T-helper 2 cell treated with Interferon-gamma antibody and Interleukin-4, amounts not matched to agents 100 ng/mL and 5 ng/mL, for 36 hours (primary cell): ENCODE results near the gene ADIPOQ. TPM values are rescaled to one million over a fixed set of nuclear protein-coding genes. Genes with fewer than 3 reads are reported as not detected.
"Not testable (repeated sequence)": the region's sequence is repeated elsewhere in the genome, so short reads cannot be mapped to it uniquely, and the experiment has no call there.

ENCODE experiments used
- intact Hi-C: fragments of 100-400 bp; cut with micrococcal nuclease; formaldehyde crosslinking; loops from one replicate; pipeline ENCODE4 v1.15.1; 2023
- total RNA-seq: library from RNA; stranded (reverse); gene quantifications from 2 replicates; pipeline ENCODE4 v1.2.3, GENCODE V29; 2022

Gene ADIPOQ
- total RNA-seq, 1 donor from 2014 or later = not detected

GRCh38 chr3:186869253-186870100 lies 27.0 kb downstream of the ADIPOQ start:
- intact Hi-C loops = loop anchor here (5.0 kb wide), 1 partner anchor 38 kb away; no protein-coding TSS in a partner anchor

DNA sequence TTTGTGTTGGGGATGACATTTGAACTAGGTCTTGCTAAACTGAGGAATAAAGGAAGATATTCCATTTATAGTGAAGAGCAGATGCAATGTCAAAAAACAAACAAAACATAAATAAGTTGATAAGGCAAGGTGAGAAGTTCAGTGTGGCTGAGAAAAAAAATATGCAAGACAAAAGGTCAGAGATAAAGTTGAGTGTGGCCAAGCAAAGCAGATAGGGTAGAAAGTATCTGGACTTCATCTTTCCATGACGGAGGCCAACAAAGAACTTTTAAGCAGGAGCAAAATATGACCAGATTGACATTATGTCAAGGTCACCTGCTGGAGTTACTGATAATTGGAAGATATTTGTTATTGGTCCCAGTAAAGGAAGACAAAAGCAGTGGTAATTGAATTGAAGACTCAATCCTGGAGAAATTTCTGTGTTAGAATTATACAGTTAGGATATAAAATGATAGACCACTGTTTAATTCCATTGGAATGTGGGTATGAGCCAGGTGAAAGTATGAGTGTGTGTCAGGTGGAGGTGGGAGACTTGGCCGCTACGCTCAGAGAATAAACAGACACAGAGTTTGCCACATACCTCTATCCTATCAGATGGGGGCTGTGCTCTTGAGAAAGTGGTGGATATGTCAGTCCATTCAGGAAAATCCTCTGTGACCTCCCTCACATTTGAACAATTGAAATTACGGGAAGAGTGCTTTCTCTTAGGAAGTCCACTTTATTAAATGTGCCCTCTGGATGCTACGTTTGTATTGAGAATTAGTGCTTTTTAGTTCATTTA lies 28.1 kb downstream of the ADIPOQ start:
- intact Hi-C loops = loop anchor here (5.0 kb wide), 1 partner anchor 37 kb away; no protein-coding TSS in a partner anchor

DNA sequence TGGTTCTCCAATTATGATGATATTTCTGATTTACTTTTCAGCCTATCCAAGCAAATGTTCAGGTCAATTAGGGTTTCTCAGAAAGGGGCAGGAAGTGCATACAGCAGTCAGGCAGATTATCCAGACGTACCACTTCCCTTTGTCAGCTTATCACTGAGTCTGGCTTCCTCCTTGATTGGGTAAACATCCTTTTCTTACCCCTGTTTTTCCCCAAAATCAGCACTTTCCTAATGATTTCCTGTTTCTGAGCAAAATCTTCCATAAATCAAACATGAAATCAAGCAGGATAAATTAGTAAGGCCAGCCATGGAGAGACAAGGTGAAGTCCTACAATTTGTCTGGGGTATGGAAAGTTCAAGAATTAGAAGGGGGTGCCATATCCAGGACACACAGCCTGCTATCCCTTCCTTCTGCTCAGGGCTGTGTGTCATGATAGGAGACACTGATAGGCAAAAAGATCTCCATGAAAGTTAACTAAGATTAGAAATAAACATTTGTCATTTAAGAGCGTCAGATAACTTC lies 29.0 kb downstream of the ADIPOQ start:
- intact Hi-C loops = loop anchor here (5.0 kb wide), 1 partner anchor 36 kb away; no protein-coding TSS in a partner anchor

GRCh38 chr3:186873796-186874195 lies 31.3 kb downstream of the ADIPOQ start:
- intact Hi-C loops = loop anchor here (5.0 kb wide), 1 partner anchor 34 kb away; no protein-coding TSS in a partner anchor

DNA sequence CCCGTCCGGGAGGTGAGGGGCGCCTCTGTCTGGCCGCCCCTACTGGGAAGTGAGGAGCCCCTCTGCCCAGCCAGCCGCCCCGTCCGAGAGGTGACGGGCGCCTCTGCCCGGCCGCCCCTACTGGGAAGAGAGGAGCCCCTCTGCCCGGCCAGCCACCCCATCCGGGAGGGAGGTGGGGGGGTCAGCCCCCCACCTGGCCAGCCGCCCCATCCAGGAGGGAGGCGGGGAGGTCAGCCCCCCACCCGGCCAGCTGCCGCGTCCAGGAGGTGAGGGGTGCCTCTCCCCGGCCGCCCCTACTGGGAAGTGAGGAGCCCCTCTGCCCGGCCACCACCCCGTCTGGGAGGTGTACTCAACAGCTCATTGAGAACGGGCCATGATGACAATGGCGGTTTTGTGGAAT lies 31.7 kb downstream of the ADIPOQ start:
- intact Hi-C loops = loop anchor here (5.0 kb wide), 1 partner anchor 33 kb away; no protein-coding TSS in a partner anchor

- intact Hi-C loops = loop anchor here (5.0 kb wide), 1 partner anchor 32 kb away; no protein-coding TSS in a partner anchor
Measured at GRCh38 chr3:186874841-186875240, 32.3 kb downstream of the ADIPOQ start.

- intact Hi-C loops = no loop called here
Measured at GRCh38 chr3:186875708-186876107, 33.2 kb downstream of the ADIPOQ start.

DNA sequence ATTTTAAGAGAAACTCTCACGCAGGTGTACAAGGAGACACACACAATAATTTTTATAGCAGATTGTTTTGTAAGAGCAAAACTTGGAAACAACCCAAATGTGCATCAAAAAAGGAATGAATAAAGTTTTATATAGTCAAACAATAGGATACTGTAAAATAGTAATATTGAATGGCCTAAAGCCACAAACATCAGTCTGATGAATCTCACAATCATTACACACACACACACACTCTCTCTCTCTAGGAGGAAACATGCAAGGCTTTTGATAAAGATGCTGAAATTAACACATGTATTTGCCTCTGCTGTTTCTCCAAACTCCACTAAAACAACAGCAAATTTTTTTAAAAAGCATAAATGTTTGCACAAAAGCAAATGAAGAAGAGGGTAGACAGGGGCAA lies 37.3 kb downstream of the ADIPOQ start:
- intact Hi-C loops = loop anchor here (5.0 kb wide), 3 partner anchors 73 to 148 kb away; no protein-coding TSS in a partner anchor

GRCh38 chr3:186880406-186880805 lies 37.9 kb downstream of the ADIPOQ start:
- intact Hi-C loops = loop anchor here (5.0 kb wide), 3 partner anchors 72 to 147 kb away; no protein-coding TSS in a partner anchor

DNA sequence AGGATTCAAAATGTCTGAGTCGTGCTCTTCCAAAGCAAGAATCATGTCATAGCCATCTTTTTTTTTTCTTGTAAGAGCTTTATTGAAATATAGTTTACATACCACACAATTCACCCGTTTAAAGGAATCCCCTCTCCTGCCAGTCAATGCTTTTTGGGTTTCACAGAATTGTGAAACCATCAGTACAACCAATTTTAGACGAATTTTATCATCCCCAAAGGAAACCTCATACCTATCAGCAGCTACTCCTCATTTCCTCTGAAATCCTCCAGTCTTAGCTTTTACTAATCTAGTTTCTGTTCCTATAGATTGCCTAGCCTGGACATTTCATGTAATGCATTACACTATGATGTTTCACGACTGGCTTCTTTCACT lies 39.6 kb downstream of the ADIPOQ start:
- intact Hi-C loops = loop anchor here (2.0 to 5.0 kb wide), 7 partner anchors 27 to 159 kb away; no protein-coding TSS in a partner anchor

DNA sequence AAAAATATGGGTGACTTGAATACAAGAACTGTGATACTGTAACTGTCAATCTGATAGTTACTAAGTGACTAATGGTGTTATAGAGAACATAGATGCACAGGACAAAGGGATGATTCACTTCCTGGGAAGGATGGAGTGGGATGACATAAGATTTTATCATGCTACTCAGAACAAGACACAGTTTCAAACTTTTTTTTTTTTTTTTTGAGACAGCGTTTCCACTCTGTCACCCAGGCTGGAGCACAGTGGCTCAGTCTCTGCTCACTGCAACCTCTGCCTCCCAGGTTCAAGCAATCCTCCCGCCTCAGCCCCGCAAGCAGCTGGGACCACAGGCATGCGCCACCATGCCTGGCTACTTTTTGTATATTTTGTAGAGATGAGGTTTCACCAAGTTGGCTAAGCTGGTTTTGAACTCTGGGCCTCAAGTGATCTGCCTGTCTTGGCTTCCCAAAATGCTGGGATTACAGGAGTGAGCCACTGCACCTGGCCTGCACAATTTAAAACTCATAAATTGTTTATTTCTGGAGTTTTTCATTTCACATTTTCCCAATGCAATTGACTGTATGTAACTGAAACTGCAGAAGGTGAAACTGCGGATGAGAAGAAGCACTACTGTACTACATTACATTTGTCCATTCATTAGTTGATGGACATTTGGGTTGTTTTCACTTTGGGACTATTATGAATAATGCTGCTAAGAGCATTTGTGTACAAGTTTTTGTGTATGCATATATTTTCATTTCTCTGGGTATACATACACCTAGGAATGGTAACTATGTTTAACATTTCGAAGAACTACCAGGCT lies 40.6 kb downstream of the ADIPOQ start:
- intact Hi-C loops = loop anchor here (1.0 to 5.0 kb wide), 8 partner anchors 26 to 158 kb away; no protein-coding TSS in a partner anchor

DNA sequence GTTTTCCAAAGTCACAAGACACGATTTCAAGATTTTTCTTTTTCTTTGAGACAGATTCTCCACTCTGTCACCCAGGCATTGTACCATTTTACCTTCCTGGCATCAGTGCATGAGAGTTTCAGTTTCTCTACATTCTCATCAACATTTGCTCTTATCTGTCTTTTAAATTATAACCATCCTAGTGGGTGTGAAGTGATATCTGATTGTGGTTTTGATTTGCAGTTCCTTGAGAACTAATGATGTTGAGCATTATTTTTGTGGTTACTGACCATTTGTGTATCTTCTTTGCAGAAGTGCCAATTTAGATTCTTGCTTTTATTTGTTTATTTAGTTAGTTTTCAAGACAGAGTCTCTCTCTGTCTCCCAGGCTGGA lies 41.2 kb downstream of the ADIPOQ start:
- intact Hi-C loops = loop anchor here (1.0 to 5.0 kb wide), 8 partner anchors 25 to 157 kb away; no protein-coding TSS in a partner anchor

- intact Hi-C loops = loop anchor here (5.0 kb wide), 3 partner anchors 67 to 142 kb away; no protein-coding TSS in a partner anchor
Measured at GRCh38 chr3:186884868-186885267, 42.4 kb downstream of the ADIPOQ start.

DNA sequence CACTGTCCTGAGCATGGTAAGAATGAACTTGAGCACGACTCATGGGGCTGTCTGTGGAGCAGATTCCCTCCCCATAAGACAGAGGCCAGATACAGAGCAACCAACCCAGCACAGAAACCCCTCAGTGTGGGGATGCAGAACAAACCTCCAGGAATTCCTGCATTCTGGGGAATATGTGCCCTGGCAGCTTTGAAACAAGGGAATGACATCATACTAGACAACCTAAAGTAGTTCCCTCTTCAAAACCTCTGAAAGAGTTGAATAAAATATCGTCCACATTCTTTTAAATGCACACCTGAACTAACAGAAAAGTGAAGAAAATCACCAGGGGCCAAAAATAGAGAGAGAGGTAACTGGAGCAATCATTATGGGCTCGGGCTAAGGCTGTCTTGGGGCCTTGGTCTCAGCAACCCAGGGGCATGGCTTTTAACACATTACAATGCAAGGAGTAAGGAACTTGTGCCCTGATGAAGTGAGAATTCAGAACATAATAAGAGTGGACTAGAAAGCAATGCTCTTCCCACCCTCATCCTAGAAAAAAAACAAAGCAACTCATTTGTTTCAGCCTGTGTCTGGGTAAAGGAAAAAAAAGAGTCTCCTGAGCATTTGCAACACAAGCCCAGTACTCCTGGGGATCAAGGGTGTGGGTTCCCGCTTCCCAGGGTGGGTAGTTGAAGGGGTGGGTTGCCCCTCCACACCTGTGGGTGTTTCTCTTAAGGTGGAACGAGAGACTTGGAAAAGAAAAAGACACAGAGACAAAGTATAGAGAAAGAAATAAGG lies 43.9 kb downstream of the ADIPOQ start:
- intact Hi-C loops = no loop called here

GRCh38 chr3:186887507-186887938 lies 45.0 kb downstream of the ADIPOQ start:
- intact Hi-C loops = not testable (repeated sequence)

GRCh38 chr3:186888569-186888968 lies 46.1 kb downstream of the ADIPOQ start:
- intact Hi-C loops = no loop called here

- intact Hi-C loops = not testable (repeated sequence)
Measured at GRCh38 chr3:186889698-186890097, 47.2 kb downstream of the ADIPOQ start.

GRCh38 chr3:186890911-186891310 lies 48.4 kb downstream of the ADIPOQ start:
- intact Hi-C loops = no loop called here

- intact Hi-C loops = not testable (repeated sequence)
Measured at GRCh38 chr3:186893071-186893470, 50.6 kb downstream of the ADIPOQ start.

DNA sequence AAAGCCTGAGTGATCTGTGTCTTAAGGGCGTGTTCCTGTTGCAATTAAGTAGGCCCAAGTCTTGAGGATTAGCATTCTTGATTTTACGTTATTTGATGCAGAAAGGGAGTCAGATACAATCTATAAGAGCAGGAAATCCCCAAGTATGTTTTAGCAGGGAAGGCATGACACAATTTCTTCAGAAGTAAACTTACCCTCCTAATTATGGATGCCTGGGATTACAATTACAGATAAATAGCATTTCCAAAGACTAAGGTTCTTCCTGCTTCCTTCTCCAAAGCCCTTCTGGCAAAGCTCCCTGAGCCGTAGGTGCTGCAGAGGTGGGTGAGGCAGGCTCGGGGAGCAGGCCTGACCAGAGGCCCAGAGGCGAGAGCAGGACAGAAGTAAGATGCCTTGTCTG lies 52.9 kb downstream of the ADIPOQ start:
- intact Hi-C loops = no loop called here
